KMS-11 (cell line): ENCODE measurements around the gene ITGAX.

Source experiments
- H2AFZ ChIP-seq: fragments of 200-600 bp; sonication (generic); 2 replicates; pipeline ENCODE4 v1.6.1; 2016; ENCODE audit warnings: antibody characterized with exemption, mixed run types, low read depth
- H3K27ac ChIP-seq: fragments of 200-600 bp; sonication (generic); 2 replicates; pipeline ENCODE4 v1.6.1; 2016; ENCODE audit warnings: mild to moderate bottlenecking, mixed run types
- H3K27me3 ChIP-seq: fragments of 200-600 bp; sonication (generic); 2 replicates; pipeline ENCODE4 v1.6.1; 2017; ENCODE audit warnings: mild to moderate bottlenecking, low read depth, mixed run types, moderate library complexity; ENCODE audit not compliant: insufficient read depth
- H3K36me3 ChIP-seq: fragments of 200-600 bp; sonication (generic); 2 replicates; pipeline ENCODE4 v1.6.1; 2017; ENCODE audit warnings: mild to moderate bottlenecking, mixed run types; ENCODE audit not compliant: insufficient read depth
- H3K4me1 ChIP-seq: fragments of 200-600 bp; sonication (generic); 2 replicates; pipeline ENCODE4 v1.6.1; 2016; ENCODE audit warnings: mild to moderate bottlenecking, low read depth, mixed run types; ENCODE audit not compliant: poor library complexity, severe bottlenecking
- H3K4me2 ChIP-seq: fragments of 200-600 bp; sonication (generic); 2 replicates; pipeline ENCODE4 v1.7.0; 2016; ENCODE audit warnings: mild to moderate bottlenecking, mixed run types
- H3K4me3 ChIP-seq: fragments of 200-600 bp; sonication (generic); IDR thresholded peaks from 2 replicates; pipeline ENCODE4 v1.6.1; 2017; ENCODE audit warnings: low read depth, low read length, mixed read lengths; ENCODE audit not compliant: insufficient read depth
- H3K79me2 ChIP-seq: fragments of 200-600 bp; sonication (generic); 2 replicates; pipeline ENCODE4 v1.6.1; 2016; ENCODE audit warnings: low read depth, mixed run types; ENCODE audit not compliant: insufficient read depth
- H3K9ac ChIP-seq: fragments of 200-600 bp; sonication (generic); 2 replicates; pipeline ENCODE4 v1.6.1; 2016; ENCODE audit warnings: mild to moderate bottlenecking, mixed run types
- H4K20me1 ChIP-seq: fragments of 200-600 bp; sonication (generic); 2 replicates; pipeline ENCODE4 v1.6.1; 2016; ENCODE audit warnings: mild to moderate bottlenecking, mixed run types; ENCODE audit not compliant: insufficient read depth
- CTCF ChIP-seq: fragments of 200-600 bp; sonication (generic); conservative IDR thresholded peaks from 2 replicates; pipeline ENCODE4 v1.6.1; 2017; ENCODE audit warnings: low read depth, mild to moderate bottlenecking, antibody characterized with exemption, low read length, moderate library complexity, mixed read lengths

Gene ITGAX

GRCh38 chr16:31356566-31357323 lies 1.8 kb downstream of the ITGAX start:
- Histone ChIP-seq H3K4me2 (no peak overlapping the region), H3K4me1 (no peaks in the 10 kb centered on the region), H3K27me3 (no peaks in the 10 kb centered on the region; the same call in 1 of the 2 replicates), H3K79me2 (no peaks in the 10 kb centered on the region), H2AFZ (no peak overlapping the region), H4K20me1 (no peaks in the 10 kb centered on the region), H3K9ac (no peak overlapping the region), H3K4me3 (no peak overlapping the region), H3K27ac (no peak overlapping the region), H3K36me3 (no peaks in the 10 kb centered on the region)
- no peak for TF ChIP-seq CTCF

- no peaks in the 10 kb centered on the region for H3K4me1 ChIP-seq
- H3K4me3 ChIP-seq, result no peak overlapping the region
- H3K27me3 ChIP-seq, result no peaks in the 10 kb centered on the region
- H3K27ac ChIP-seq, result no peak overlapping the region
- no peak overlapping the region for H3K4me2 ChIP-seq
- H2AFZ ChIP-seq, result no peak overlapping the region
- H3K79me2 ChIP-seq, result no peaks in the 10 kb centered on the region
- no peaks in the 10 kb centered on the region for H3K36me3 ChIP-seq
- no peak overlapping the region for H3K9ac ChIP-seq
- H4K20me1 ChIP-seq, result no peaks in the 10 kb centered on the region
- no peak for TF ChIP-seq CTCF
These were observed 2.5 kb downstream of the ITGAX start for GRCh38 chr16:31357324-31358109.

- no peaks in the 10 kb centered on the region for H3K4me1 ChIP-seq
- H2AFZ ChIP-seq, result no peak overlapping the region
- H3K27me3 ChIP-seq, result no peaks in the 10 kb centered on the region
- no peaks in the 10 kb centered on the region for H3K79me2 ChIP-seq
- no peak overlapping the region for H3K27ac ChIP-seq
- H3K36me3 ChIP-seq, result no peaks in the 10 kb centered on the region
- no peaks in the 10 kb centered on the region for H4K20me1 ChIP-seq
- H3K9ac ChIP-seq, result no peak overlapping the region
- H3K4me2 ChIP-seq, result no peak overlapping the region
- no peak overlapping the region for H3K4me3 ChIP-seq
- TF ChIP-seq CTCF, result no peak
These were observed 5.3 kb downstream of the ITGAX start for GRCh38 chr16:31360251-31360650.

GRCh38 chr16:31361201-31362110 lies 6.5 kb downstream of the ITGAX start:
- H3K27me3 ChIP-seq, result no peaks in the 10 kb centered on the region
- no peaks in the 10 kb centered on the region for H3K36me3 ChIP-seq
- H3K4me1 ChIP-seq, result no peaks in the 10 kb centered on the region
- no peak overlapping the region for H3K9ac ChIP-seq
- H3K79me2 ChIP-seq, result no peaks in the 10 kb centered on the region
- no peaks in the 10 kb centered on the region for H4K20me1 ChIP-seq
- no peak for TF ChIP-seq CTCF
- no peak overlapping the region for H2AFZ ChIP-seq
- no peak overlapping the region for H3K4me2 ChIP-seq
- H3K27ac ChIP-seq, result no peak overlapping the region
- H3K4me3 ChIP-seq, result no peak overlapping the region
